ENCODE measurements around the gene ADGRB3. TPM values are rescaled to one million over a fixed set of nuclear protein-coding genes. Genes with fewer than 3 reads are reported as not detected.

ADGRB3 gene
- total RNA-seq, 1 experiment from 2014 or later, result 0.09 TPM

- Mint-ChIP-seq H3K4me1 (ENCODE audit: low read depth, unreplicated experiment) (no peaks in the 10 kb centered on the region), H3K4me3 (ENCODE audit: low read depth, unreplicated experiment) (no peak overlapping the region), H3K36me3 (ENCODE audit: insufficient read depth, unreplicated experiment) (no peaks in the 10 kb centered on the region), H3K9me3 (ENCODE audit: low read depth, unreplicated experiment) (peaks cover 4% of the 10 kb centered on the region), H3K27ac (ENCODE audit: unreplicated experiment) (no peak overlapping the region), H3K27me3 (ENCODE audit: unreplicated experiment) (no peaks in the 10 kb centered on the region)
- no peak for DNase-seq
- no TSS peak for BruUV-seq (replicated peaks)
- intact Hi-C loops (cut with micrococcal nuclease; ENCODE audit: unreplicated experiment), result no loop called here
- no peak for TF ChIP-seq CTCF (IDR thresholded peaks at IDR 0.05; ENCODE audit: unreplicated experiment)
- CTCF ChIA-PET, result no interaction called here
Measured at GRCh38 chr6:69438113-69438512, 803.0 kb downstream of the ADGRB3 start.

Measured in Calu3 (cell line).